Measurements from ENCODE around the gene IFT25.
"Not testable (repeated sequence)": the region's sequence is repeated elsewhere in the genome, so short reads cannot be mapped to it uniquely, and the experiment has no call there.

IFT25 gene

GRCh38 chr1:53945433-53946251 lies at the start of gene IFT25:
IFT25 (minus strand) TSS chr1:53945699; CDS start chr1:53940082, 5,617 bp downstream.
- Histone ChIP-seq H3K9ac (ENCODE audit: low read depth in 1 of 2, low read length in 2 of 2) (peak within 1 kb of the TSS; percentile 73 to 75), H3K27ac (ENCODE audit: low read depth in 2 of 2, low read length in 2 of 2) (peak within 1 kb of the TSS; percentile 89 to 94), H3K4me1 (ENCODE audit: control insufficient read depth in 2 of 2, insufficient read depth in 2 of 2, low read length in 2 of 2) (peaks cover 6 to 8% of the 10 kb centered on the region in 2 donors), H3K27me3 (ENCODE audit: control insufficient read depth in 2 of 2, insufficient read depth in 2 of 2, low read length in 2 of 2) (no peaks in the 10 kb centered on the region), H3K36me3 (ENCODE audit: control insufficient read depth in 2 of 2, insufficient read depth in 2 of 2, low read length in 2 of 2) (no peaks in the 10 kb centered on the region), H3K9me3 (ENCODE audit: control insufficient read depth in 2 of 2, low read length in 2 of 2) (no peaks in the 10 kb centered on the region), H3K4me3 (ENCODE audit: low read length in 2 of 2) (peak within 1 kb of the TSS; percentile 86)

- not testable (repeated sequence) for H3K27ac ChIP-seq (ENCODE audit: low read depth in 2 of 2, low read length in 2 of 2); H3K9ac ChIP-seq (ENCODE audit: low read depth in 1 of 2, low read length in 2 of 2)
Observed at GRCh38 chr1:53994516-53994915, 49.0 kb upstream of the IFT25 start.

GRCh38 chr1:53992085-53992874 lies 46.8 kb upstream of the IFT25 start:
- no peak overlapping the region for H3K27ac ChIP-seq (ENCODE audit: low read depth in 2 of 2, low read length in 2 of 2)
- no peak overlapping the region for H3K9ac ChIP-seq (ENCODE audit: low read depth in 1 of 2, low read length in 2 of 2)
- no peaks in the 10 kb centered on the region for H3K27me3 ChIP-seq (ENCODE audit: control insufficient read depth in 2 of 2, insufficient read depth in 2 of 2, low read length in 2 of 2)
- no peaks in the 10 kb centered on the region for H3K36me3 ChIP-seq (ENCODE audit: control insufficient read depth in 2 of 2, insufficient read depth in 2 of 2, low read length in 2 of 2)
- H3K4me1 ChIP-seq (ENCODE audit: control insufficient read depth in 2 of 2, insufficient read depth in 2 of 2, low read length in 2 of 2): no peaks in the 10 kb centered on the region
- H3K9me3 ChIP-seq (ENCODE audit: control insufficient read depth in 2 of 2, low read length in 2 of 2): no peaks in the 10 kb centered on the region
- H3K4me3 ChIP-seq (ENCODE audit: low read length in 2 of 2): no peak overlapping the region

More at GRCh38 chr1:53994516-53994915, 49.0 kb upstream of the IFT25 start:
- not testable (repeated sequence) for H3K4me3 ChIP-seq (ENCODE audit: low read length in 2 of 2); H3K27me3 ChIP-seq (ENCODE audit: control insufficient read depth in 2 of 2, insufficient read depth in 2 of 2, low read length in 2 of 2); H3K9me3 ChIP-seq (ENCODE audit: control insufficient read depth in 2 of 2, low read length in 2 of 2); H3K36me3 ChIP-seq (ENCODE audit: control insufficient read depth in 2 of 2, insufficient read depth in 2 of 2, low read length in 2 of 2); H3K4me1 ChIP-seq (ENCODE audit: control insufficient read depth in 2 of 2, insufficient read depth in 2 of 2, low read length in 2 of 2)

- H3K9ac ChIP-seq (ENCODE audit: low read depth in 1 of 2, low read length in 2 of 2): no peak overlapping the region
- H3K36me3 ChIP-seq (ENCODE audit: control insufficient read depth in 2 of 2, insufficient read depth in 2 of 2, low read length in 2 of 2): no peaks in the 10 kb centered on the region
- no peaks in the 10 kb centered on the region for H3K27me3 ChIP-seq (ENCODE audit: control insufficient read depth in 2 of 2, insufficient read depth in 2 of 2, low read length in 2 of 2)
- H3K4me1 ChIP-seq (ENCODE audit: control insufficient read depth in 2 of 2, insufficient read depth in 2 of 2, low read length in 2 of 2): no peaks in the 10 kb centered on the region
- H3K4me3 ChIP-seq (ENCODE audit: low read length in 2 of 2): no peak overlapping the region
- no peaks in the 10 kb centered on the region for H3K9me3 ChIP-seq (ENCODE audit: control insufficient read depth in 2 of 2, low read length in 2 of 2)
- H3K27ac ChIP-seq (ENCODE audit: low read depth in 2 of 2, low read length in 2 of 2): no peak overlapping the region
Observed at GRCh38 chr1:53987880-53988279, 42.4 kb upstream of the IFT25 start.

- no peak overlapping the region for H3K27ac ChIP-seq (ENCODE audit: low read depth in 2 of 2, low read length in 2 of 2)
- no peak overlapping the region for H3K4me3 ChIP-seq (ENCODE audit: low read length in 2 of 2)
- no peaks in the 10 kb centered on the region for H3K27me3 ChIP-seq (ENCODE audit: control insufficient read depth in 2 of 2, insufficient read depth in 2 of 2, low read length in 2 of 2)
- no peaks in the 10 kb centered on the region for H3K36me3 ChIP-seq (ENCODE audit: control insufficient read depth in 2 of 2, insufficient read depth in 2 of 2, low read length in 2 of 2)
- peaks cover 0 to 5% of the 10 kb centered on the region in 2 donors for H3K4me1 ChIP-seq (ENCODE audit: control insufficient read depth in 2 of 2, insufficient read depth in 2 of 2, low read length in 2 of 2)
- no peaks in the 10 kb centered on the region for H3K9me3 ChIP-seq (ENCODE audit: control insufficient read depth in 2 of 2, low read length in 2 of 2)
- no peak overlapping the region for H3K9ac ChIP-seq (ENCODE audit: low read depth in 1 of 2, low read length in 2 of 2)
Observed at GRCh38 chr1:53986458-53986857, 41.0 kb upstream of the IFT25 start.

GRCh38 chr1:53984726-53985125 lies 39.2 kb upstream of the IFT25 start:
- Histone ChIP-seq H3K27ac (ENCODE audit: low read depth in 2 of 2, low read length in 2 of 2) (no peak overlapping the region), H3K27me3 (ENCODE audit: control insufficient read depth in 2 of 2, insufficient read depth in 2 of 2, low read length in 2 of 2) (no peaks in the 10 kb centered on the region), H3K4me1 (ENCODE audit: control insufficient read depth in 2 of 2, insufficient read depth in 2 of 2, low read length in 2 of 2) (peaks cover 0 to 5% of the 10 kb centered on the region in 2 donors), H3K9ac (ENCODE audit: low read depth in 1 of 2, low read length in 2 of 2) (no peak overlapping the region), H3K4me3 (ENCODE audit: low read length in 2 of 2) (no peak overlapping the region), H3K36me3 (ENCODE audit: control insufficient read depth in 2 of 2, insufficient read depth in 2 of 2, low read length in 2 of 2) (no peaks in the 10 kb centered on the region), H3K9me3 (ENCODE audit: control insufficient read depth in 2 of 2, low read length in 2 of 2) (no peaks in the 10 kb centered on the region)

- Histone ChIP-seq H3K9me3 (ENCODE audit: control insufficient read depth in 2 of 2, low read length in 2 of 2) (no peaks in the 10 kb centered on the region), H3K27ac (ENCODE audit: low read depth in 2 of 2, low read length in 2 of 2) (no peak overlapping the region), H3K4me1 (ENCODE audit: control insufficient read depth in 2 of 2, insufficient read depth in 2 of 2, low read length in 2 of 2) (peaks cover 0 to 5% of the 10 kb centered on the region in 2 donors), H3K36me3 (ENCODE audit: control insufficient read depth in 2 of 2, insufficient read depth in 2 of 2, low read length in 2 of 2) (no peaks in the 10 kb centered on the region), H3K9ac (ENCODE audit: low read depth in 1 of 2, low read length in 2 of 2) (no peak overlapping the region), H3K4me3 (ENCODE audit: low read length in 2 of 2) (peak overlapping the region; percentile 40 to 69), H3K27me3 (ENCODE audit: control insufficient read depth in 2 of 2, insufficient read depth in 2 of 2, low read length in 2 of 2) (no peaks in the 10 kb centered on the region)
Observed at GRCh38 chr1:53982763-53983104, 37.2 kb upstream of the IFT25 start.

- Histone ChIP-seq H3K27ac (ENCODE audit: low read depth in 2 of 2, low read length in 2 of 2) (no peak overlapping the region), H3K9me3 (ENCODE audit: control insufficient read depth in 2 of 2, low read length in 2 of 2) (no peaks in the 10 kb centered on the region), H3K4me1 (ENCODE audit: control insufficient read depth in 2 of 2, insufficient read depth in 2 of 2, low read length in 2 of 2) (peaks cover 0 to 5% of the 10 kb centered on the region in 2 donors), H3K27me3 (ENCODE audit: control insufficient read depth in 2 of 2, insufficient read depth in 2 of 2, low read length in 2 of 2) (no peaks in the 10 kb centered on the region), H3K4me3 (ENCODE audit: low read length in 2 of 2) (peak overlapping the region; percentile 40 to 69), H3K9ac (ENCODE audit: low read depth in 1 of 2, low read length in 2 of 2) (no peak overlapping the region), H3K36me3 (ENCODE audit: control insufficient read depth in 2 of 2, insufficient read depth in 2 of 2, low read length in 2 of 2) (no peaks in the 10 kb centered on the region)
Observed at GRCh38 chr1:53982034-53982762, 36.7 kb upstream of the IFT25 start.

GRCh38 chr1:53981220-53981619 lies 35.7 kb upstream of the IFT25 start:
- Histone ChIP-seq H3K4me1 (ENCODE audit: control insufficient read depth in 2 of 2, insufficient read depth in 2 of 2, low read length in 2 of 2) (peaks cover 0 to 5% of the 10 kb centered on the region in 2 donors), H3K4me3 (ENCODE audit: low read length in 2 of 2) (no peak overlapping the region), H3K9ac (ENCODE audit: low read depth in 1 of 2, low read length in 2 of 2) (no peak overlapping the region), H3K9me3 (ENCODE audit: control insufficient read depth in 2 of 2, low read length in 2 of 2) (no peaks in the 10 kb centered on the region), H3K36me3 (ENCODE audit: control insufficient read depth in 2 of 2, insufficient read depth in 2 of 2, low read length in 2 of 2) (no peaks in the 10 kb centered on the region), H3K27me3 (ENCODE audit: control insufficient read depth in 2 of 2, insufficient read depth in 2 of 2, low read length in 2 of 2) (no peaks in the 10 kb centered on the region), H3K27ac (ENCODE audit: low read depth in 2 of 2, low read length in 2 of 2) (no peak overlapping the region)
